ENCODE results near the gene ITIH3. TPM values are rescaled to one million over a fixed set of nuclear protein-coding genes. Genes with fewer than 3 reads are reported as not detected.
A peak's percentile ranks its signal among the peaks of the same experiment; 100 is the strongest.

ITIH3 gene
- total and polyA plus RNA-seq, 3 experiments from 2014 or later: not detected

- Histone ChIP-seq H3K4me3 (ENCODE audit: low read length) (no peak overlapping the region), H3K27me3 (ENCODE audit: insufficient read depth, low read length, poor library complexity, severe bottlenecking) (no peaks in the 10 kb centered on the region), H3K36me3 (ENCODE audit: insufficient read depth, low read length) (peaks cover 5% of the 10 kb centered on the region), H3K9me3 (ENCODE audit: low read length) (no peaks in the 10 kb centered on the region), H3K4me1 (ENCODE audit: insufficient read depth, low read length) (no peaks in the 10 kb centered on the region), H3K27ac (ENCODE audit: low read depth, low read length) (no peak overlapping the region)
- Mint-ChIP-seq H3K27me3 (peaks cover 0 to 2% of the 10 kb centered on the region in 2 donors), H3K27ac (peak overlapping the region in 1 of 8 donors; percentile 55), H3K9me3 (no peaks in the 10 kb centered on the region), H3K4me3 (no peak overlapping the region), H3K36me3 (peaks cover 5 to 80% (median 10%) of the 10 kb centered on the region in 3 donors), H3K4me1 (no peaks in the 10 kb centered on the region)
- no peak for DNase-seq
- ChIA-PET CTCF (interaction anchor here (1.5 to 1.7 kb wide), 2 partner anchors 43 to 347 kb away, joined by 3 to 5 read pairs; no protein-coding TSS in a partner anchor), POLR2A (no interaction called here)
Measured at GRCh38 chr3:52849656-52850055, 55.1 kb downstream of the ITIH3 start.

- Mint-ChIP-seq H3K36me3 (peaks cover 4 to 91% (median 14%) of the 10 kb centered on the region in 3 donors), H3K4me3 (no peak overlapping the region), H3K27ac (no peak overlapping the region), H3K9me3 (no peaks in the 10 kb centered on the region), H3K4me1 (peaks cover 0 to 2% (median 0%) of the 10 kb centered on the region in 3 donors), H3K27me3 (peaks cover 0 to 2% of the 10 kb centered on the region in 2 donors)
- CTCF ChIA-PET: interaction anchor here (0.7 to 1.2 kb wide), 2 partner anchors 79 to 221 kb away, joined by 3 to 4 read pairs; no protein-coding TSS in a partner anchor
- H3K36me3 ChIP-seq (ENCODE audit: insufficient read depth, low read length): peaks cover 5% of the 10 kb centered on the region
- peak in 1 of 5 donors; percentile 27 for DNase-seq
- H3K4me3 ChIP-seq (ENCODE audit: low read length): no peak overlapping the region
- no peak overlapping the region for H3K27ac ChIP-seq (ENCODE audit: low read depth, low read length)
- H3K9me3 ChIP-seq (ENCODE audit: low read length): no peaks in the 10 kb centered on the region
- POLR2A ChIA-PET: no interaction called here
- H3K27me3 ChIP-seq (ENCODE audit: insufficient read depth, low read length, poor library complexity, severe bottlenecking): no peaks in the 10 kb centered on the region
- no peaks in the 10 kb centered on the region for H3K4me1 ChIP-seq (ENCODE audit: insufficient read depth, low read length)
Measured at GRCh38 chr3:52851348-52851747, 56.8 kb downstream of the ITIH3 start.

- H3K9me3 Mint-ChIP-seq: no peaks in the 10 kb centered on the region
- H3K27me3 Mint-ChIP-seq: no peaks in the 10 kb centered on the region
- Histone ChIP-seq H3K9me3 (ENCODE audit: low read length) (no peaks in the 10 kb centered on the region), H3K27me3 (ENCODE audit: insufficient read depth, low read length, poor library complexity, severe bottlenecking) (no peaks in the 10 kb centered on the region), H3K36me3 (ENCODE audit: insufficient read depth, low read length) (peaks cover 5% of the 10 kb centered on the region), H3K27ac (ENCODE audit: low read depth, low read length) (no peak overlapping the region), H3K4me3 (ENCODE audit: low read length) (no peak overlapping the region), H3K4me1 (ENCODE audit: insufficient read depth, low read length) (no peaks in the 10 kb centered on the region)
- H3K36me3 Mint-ChIP-seq: peaks cover 4 to 85% (median 14%) of the 10 kb centered on the region in 3 donors
- peak overlapping the region in 1 of 8 donors; percentile 9 for H3K27ac Mint-ChIP-seq
- H3K4me1 Mint-ChIP-seq: peaks cover 0 to 2% (median 0%) of the 10 kb centered on the region in 3 donors
- no peak overlapping the region for H3K4me3 Mint-ChIP-seq
- ChIA-PET POLR2A (no interaction called here), CTCF (no interaction called here)
- no peak for DNase-seq
Measured at GRCh38 chr3:52852419-52852818, 57.8 kb downstream of the ITIH3 start.

- Histone ChIP-seq H3K36me3 (ENCODE audit: insufficient read depth, low read length) (peaks cover 5% of the 10 kb centered on the region), H3K27me3 (ENCODE audit: insufficient read depth, low read length, poor library complexity, severe bottlenecking) (no peaks in the 10 kb centered on the region), H3K4me1 (ENCODE audit: insufficient read depth, low read length) (no peaks in the 10 kb centered on the region), H3K27ac (ENCODE audit: low read depth, low read length) (no peak overlapping the region), H3K4me3 (ENCODE audit: low read length) (no peak overlapping the region), H3K9me3 (ENCODE audit: low read length) (no peaks in the 10 kb centered on the region)
- Mint-ChIP-seq H3K4me3 (no peak overlapping the region), H3K27me3 (no peaks in the 10 kb centered on the region), H3K4me1 (peaks cover 0 to 4% (median 0%) of the 10 kb centered on the region in 3 donors), H3K27ac (no peak overlapping the region), H3K9me3 (no peaks in the 10 kb centered on the region), H3K36me3 (peaks cover 4 to 76% (median 15%) of the 10 kb centered on the region in 3 donors)
- DNase-seq: no peak
- CTCF ChIA-PET: no interaction called here
- POLR2A ChIA-PET: no interaction called here
Measured at GRCh38 chr3:52854013-52854412, 59.4 kb downstream of the ITIH3 start.

- Histone ChIP-seq H3K27ac (ENCODE audit: low read depth, low read length) (no peak overlapping the region), H3K27me3 (ENCODE audit: insufficient read depth, low read length, poor library complexity, severe bottlenecking) (no peaks in the 10 kb centered on the region), H3K4me1 (ENCODE audit: insufficient read depth, low read length) (no peaks in the 10 kb centered on the region), H3K36me3 (ENCODE audit: insufficient read depth, low read length) (peaks cover 5% of the 10 kb centered on the region), H3K4me3 (ENCODE audit: low read length) (no peak overlapping the region), H3K9me3 (ENCODE audit: low read length) (no peaks in the 10 kb centered on the region)
- POLR2A ChIA-PET: no interaction called here
- no peaks in the 10 kb centered on the region for H3K27me3 Mint-ChIP-seq
- no peak overlapping the region for H3K4me3 Mint-ChIP-seq
- peaks cover 6 to 11% (median 9%) of the 10 kb centered on the region in 3 donors for H3K4me1 Mint-ChIP-seq
- no peaks in the 10 kb centered on the region for H3K9me3 Mint-ChIP-seq
- peaks cover 4 to 63% (median 14%) of the 10 kb centered on the region in 3 donors for H3K36me3 Mint-ChIP-seq
- no peak for DNase-seq
- H3K27ac Mint-ChIP-seq: peak overlapping the region in 3 of 8 donors; percentile 30 to 67 (median 43)
- CTCF ChIA-PET: interaction anchor here (1.1 kb wide), 1 partner anchor 37 kb away, joined by 5 read pairs; no protein-coding TSS in a partner anchor
Measured at GRCh38 chr3:52856666-52857065, 62.1 kb downstream of the ITIH3 start.

GRCh38 chr3:52857133-52857532 is 62.5 kb downstream of the ITIH3 start:
- no peak overlapping the region for H3K4me3 Mint-ChIP-seq
- POLR2A ChIA-PET: no interaction called here

GRCh38 chr3:52857864-52858263 is 63.3 kb downstream of the ITIH3 start:
- ChIA-PET POLR2A (no interaction called here), CTCF (no interaction called here)
- no peak overlapping the region for H3K4me3 Mint-ChIP-seq
- H3K27me3 Mint-ChIP-seq: no peaks in the 10 kb centered on the region
- H3K9me3 Mint-ChIP-seq: no peaks in the 10 kb centered on the region
- no peak for DNase-seq
- peaks cover 7 to 11% (median 9%) of the 10 kb centered on the region in 3 donors for H3K4me1 Mint-ChIP-seq
- H3K4me3 ChIP-seq (ENCODE audit: low read length): no peak overlapping the region
- peaks cover 4 to 55% (median 10%) of the 10 kb centered on the region in 3 donors for H3K36me3 Mint-ChIP-seq
- H3K27ac ChIP-seq (ENCODE audit: low read depth, low read length): no peak overlapping the region
- no peaks in the 10 kb centered on the region for H3K9me3 ChIP-seq (ENCODE audit: low read length)
- no peaks in the 10 kb centered on the region for H3K36me3 ChIP-seq (ENCODE audit: insufficient read depth, low read length)
- peak overlapping the region in 2 of 8 donors; percentile 21 to 89 for H3K27ac Mint-ChIP-seq
- no peaks in the 10 kb centered on the region for H3K27me3 ChIP-seq (ENCODE audit: insufficient read depth, low read length, poor library complexity, severe bottlenecking)
- no peaks in the 10 kb centered on the region for H3K4me1 ChIP-seq (ENCODE audit: insufficient read depth, low read length)

More at GRCh38 chr3:52857133-52857532, 62.5 kb downstream of the ITIH3 start:
- H3K9me3 Mint-ChIP-seq: no peaks in the 10 kb centered on the region
- H3K4me1 Mint-ChIP-seq: peaks cover 7 to 11% (median 9%) of the 10 kb centered on the region in 3 donors
- peaks cover under 1 to 60% (median 9%) of the 10 kb centered on the region in 3 donors for H3K36me3 Mint-ChIP-seq
- Histone ChIP-seq H3K27me3 (ENCODE audit: insufficient read depth, low read length, poor library complexity, severe bottlenecking) (no peaks in the 10 kb centered on the region), H3K27ac (ENCODE audit: low read depth, low read length) (no peak overlapping the region), H3K4me1 (ENCODE audit: insufficient read depth, low read length) (no peaks in the 10 kb centered on the region), H3K36me3 (ENCODE audit: insufficient read depth, low read length) (peaks cover 5% of the 10 kb centered on the region), H3K4me3 (ENCODE audit: low read length) (no peak overlapping the region), H3K9me3 (ENCODE audit: low read length) (no peaks in the 10 kb centered on the region)
- no peak for DNase-seq
- peak overlapping the region in 1 of 8 donors; percentile 30 for H3K27ac Mint-ChIP-seq
- CTCF ChIA-PET: interaction anchor here (1.1 kb wide), 1 partner anchor 36 kb away, joined by 5 read pairs; no protein-coding TSS in a partner anchor
- no peaks in the 10 kb centered on the region for H3K27me3 Mint-ChIP-seq

Measured in CD8-positive, alpha-beta memory T cell (primary cell).